ENCODE results near the gene PPP1R8. TPM values are rescaled to one million over a fixed set of nuclear protein-coding genes. Genes with fewer than 3 reads are reported as not detected.
"Not testable (repeated sequence)": the region's sequence is repeated elsewhere in the genome, so short reads cannot be mapped to it uniquely, and the experiment has no call there.

Gene PPP1R8
- polyA plus RNA-seq, 12 donors: 29.1 to 48.1 (median 34.6) TPM; not detected in 1

GRCh38 chr1:27868932-27869718 lies 38.5 kb downstream of the PPP1R8 start:
- no peak for DNase-seq

DNA sequence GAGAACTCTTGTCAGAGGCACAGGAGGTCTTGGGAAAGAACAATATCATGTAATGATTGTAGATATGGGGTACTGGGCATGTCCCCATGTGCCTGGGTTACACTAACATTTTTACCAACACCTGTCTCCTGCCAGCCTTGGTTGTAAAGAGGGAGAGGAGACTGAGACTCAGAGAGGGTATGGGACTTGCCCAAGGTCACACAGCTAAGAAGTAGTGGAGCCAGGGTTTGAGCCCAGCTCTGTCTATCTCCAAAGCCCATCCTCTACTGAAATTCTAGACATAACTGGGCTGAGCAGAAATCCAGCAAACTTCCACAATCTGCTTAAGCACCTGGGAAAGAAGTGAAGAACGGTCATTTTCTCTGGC lies 39.1 kb downstream of the PPP1R8 start:
- DNase-seq: no peak

DNA sequence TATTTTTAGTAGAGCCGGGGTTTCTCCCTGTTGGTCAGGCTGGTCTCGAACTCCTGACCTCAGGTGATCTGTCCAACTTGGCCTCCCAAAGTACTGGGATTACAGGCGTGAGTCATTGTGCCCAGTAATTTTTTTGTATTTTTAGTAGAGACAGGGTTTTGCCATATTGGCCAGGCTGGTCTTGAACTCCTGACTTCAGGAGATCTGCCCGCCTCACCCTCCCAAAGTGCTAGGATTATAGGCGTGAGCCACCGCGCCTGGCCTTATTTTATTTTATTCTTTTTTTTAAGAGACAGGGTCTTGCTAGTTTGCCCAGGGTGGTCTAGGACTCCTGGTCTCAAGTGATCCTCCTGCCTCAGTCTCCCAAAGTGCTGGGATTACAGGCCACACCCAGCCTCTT lies 40.5 kb downstream of the PPP1R8 start:
- not testable (repeated sequence) for DNase-seq

DNA sequence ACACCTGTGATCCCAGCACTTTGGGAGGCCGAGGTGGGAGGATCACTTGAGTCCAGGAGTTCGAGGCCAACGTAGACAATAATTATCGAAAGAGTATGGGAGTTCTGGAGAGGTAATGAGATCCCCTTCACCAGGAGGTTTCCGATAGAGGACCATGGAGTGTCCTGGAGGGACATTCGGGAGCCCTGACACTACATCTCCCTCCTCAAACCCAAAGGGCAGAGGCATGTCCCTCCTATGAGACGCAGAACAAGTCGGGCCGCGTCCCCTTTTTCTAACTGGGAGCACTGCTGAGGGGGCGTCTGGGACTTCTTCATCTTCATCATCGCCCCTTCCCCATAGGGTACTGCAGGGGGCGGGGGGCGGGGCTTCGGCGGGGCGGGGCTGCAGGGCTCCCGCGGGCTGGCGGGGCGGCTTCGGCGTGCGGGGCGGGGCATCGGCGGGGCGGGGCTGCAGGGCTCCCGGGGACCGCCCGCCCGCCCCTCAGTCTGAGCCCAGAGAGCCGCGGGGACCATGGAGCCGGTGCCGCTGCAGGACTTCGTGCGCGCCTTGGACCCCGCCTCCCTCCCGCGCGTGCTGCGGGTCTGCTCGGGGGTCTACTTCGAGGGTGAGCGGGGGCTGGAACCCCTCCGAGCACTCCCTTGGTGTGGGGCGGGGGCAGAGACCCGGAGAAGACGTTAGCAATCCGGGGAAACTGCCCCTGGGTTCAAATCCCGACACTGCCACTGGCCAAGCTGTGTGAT lies 41.6 kb downstream of the PPP1R8 start, which contains the start of gene THEMIS2:
Gene THEMIS2, plus strand, starts transcription at position 486 of the 743 bp plus-strand sequence. Its CDS starts 28 bp downstream, at position 514.
- no peak for DNase-seq

- no peak for DNase-seq
Observed at GRCh38 chr1:27872802-27873551, 42.4 kb downstream of the PPP1R8 start.

- DNase-seq: no peak
Observed at GRCh38 chr1:27873671-27874384, 43.2 kb downstream of the PPP1R8 start.

- no peak for DNase-seq
Observed at GRCh38 chr1:27876341-27877114, 45.9 kb downstream of the PPP1R8 start.

DNA sequence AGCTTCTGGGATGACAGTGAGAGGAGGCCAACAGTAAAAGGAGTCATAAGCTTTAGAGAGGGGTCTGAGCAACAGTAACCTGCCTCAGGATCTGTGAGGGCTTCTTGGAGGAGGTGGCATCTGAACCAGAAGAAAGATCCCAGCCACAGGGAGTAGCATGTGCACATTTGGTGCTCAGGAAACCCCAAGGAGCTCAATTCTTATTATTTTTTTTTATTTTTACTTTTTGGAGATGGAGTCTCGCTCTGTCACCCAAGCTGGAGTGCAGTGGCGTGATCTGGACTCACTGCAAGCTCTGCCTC lies 46.5 kb downstream of the PPP1R8 start:
- DNase-seq: no peak

DNA sequence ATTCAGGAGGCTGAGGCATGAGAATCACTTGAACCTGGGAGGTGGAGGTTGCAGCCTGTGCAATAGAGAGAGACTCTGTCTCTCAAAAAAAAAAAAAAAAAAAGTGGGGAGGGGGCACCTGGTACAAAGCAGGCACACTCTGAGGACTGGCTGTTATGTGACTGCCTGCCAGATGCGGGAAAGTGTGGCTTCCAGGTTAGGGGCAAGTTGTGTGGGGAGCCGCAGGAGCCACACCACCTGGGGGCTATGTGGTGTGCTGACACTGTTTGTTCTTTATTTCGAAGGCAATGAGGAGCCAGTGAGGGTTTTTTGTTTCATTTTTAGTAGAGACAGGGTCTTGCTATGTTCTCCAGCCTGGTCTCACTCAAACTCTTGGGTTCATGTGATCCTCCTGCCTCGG lies 47.5 kb downstream of the PPP1R8 start:
- DNase-seq: no peak

- no peak for DNase-seq
Observed at GRCh38 chr1:27878787-27879335, 48.3 kb downstream of the PPP1R8 start.

GRCh38 chr1:27879374-27880082 lies 48.9 kb downstream of the PPP1R8 start:
- no peak for DNase-seq

- no peak for DNase-seq
Observed at GRCh38 chr1:27882543-27882903, 51.9 kb downstream of the PPP1R8 start.

DNA sequence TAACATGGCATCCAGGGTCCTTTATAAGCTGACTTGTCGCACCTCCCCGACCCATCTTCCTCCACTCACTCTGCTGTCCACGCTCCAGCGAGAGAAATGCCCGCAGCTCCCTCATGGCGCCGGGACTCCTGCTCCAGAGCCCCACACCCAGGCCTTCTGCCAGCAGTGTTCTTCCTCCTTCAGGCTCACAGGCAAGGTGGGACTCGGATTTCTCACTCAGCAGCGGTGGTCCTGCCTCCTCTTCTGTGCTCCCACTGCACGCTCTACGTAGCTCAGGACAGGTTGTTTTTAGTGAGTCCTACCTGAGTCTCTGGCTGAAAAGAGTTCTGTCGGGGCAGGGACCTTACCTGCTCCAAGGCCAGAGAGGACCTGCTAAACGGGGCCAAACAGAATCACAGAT lies 53.0 kb downstream of the PPP1R8 start:
- no peak for DNase-seq

DNA sequence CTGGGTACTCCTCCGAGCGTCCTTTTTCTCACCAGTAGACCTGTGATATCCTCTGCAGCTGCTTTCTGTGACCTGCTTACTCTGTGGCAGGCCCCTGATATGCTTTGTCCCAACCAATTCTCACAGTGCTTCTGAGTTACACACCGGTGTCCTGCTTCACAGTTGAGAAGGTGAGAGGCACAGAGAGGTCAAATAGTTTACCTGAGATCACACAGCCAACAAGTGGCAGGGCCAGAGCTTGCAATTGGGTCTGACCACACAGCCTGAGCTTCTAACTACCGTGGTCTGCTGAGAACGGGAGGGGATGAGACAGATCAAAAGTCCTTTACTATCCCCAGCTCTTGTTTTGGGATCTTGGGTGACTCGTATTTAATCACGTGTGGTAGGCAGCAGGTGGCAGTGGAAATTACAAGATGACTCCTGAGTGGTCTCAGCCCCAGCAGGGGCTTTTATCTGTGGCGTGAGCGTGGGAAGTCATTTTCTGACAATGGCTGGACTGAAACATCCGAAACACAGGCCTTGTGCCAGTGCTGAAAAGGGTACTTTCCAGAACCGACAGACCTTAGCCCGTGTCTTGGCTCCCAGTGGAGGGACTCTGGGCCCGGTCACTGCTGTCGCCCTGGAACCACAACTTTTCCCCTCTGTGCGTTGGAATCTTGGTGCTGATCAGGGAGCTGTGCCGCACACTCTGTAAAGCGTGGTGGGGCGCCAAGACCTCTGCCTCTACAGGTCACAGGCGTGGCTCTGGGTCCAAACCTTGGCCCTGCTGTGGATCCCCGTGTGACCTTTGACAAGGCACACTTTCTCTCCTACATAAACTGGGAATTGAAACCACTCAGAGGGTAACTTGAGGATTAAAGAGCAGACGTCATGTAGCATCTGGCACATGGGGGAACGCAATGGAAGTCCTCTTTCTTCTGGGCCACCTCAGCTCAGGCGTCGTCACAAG lies 53.7 kb downstream of the PPP1R8 start:
- no peak for DNase-seq

DNA sequence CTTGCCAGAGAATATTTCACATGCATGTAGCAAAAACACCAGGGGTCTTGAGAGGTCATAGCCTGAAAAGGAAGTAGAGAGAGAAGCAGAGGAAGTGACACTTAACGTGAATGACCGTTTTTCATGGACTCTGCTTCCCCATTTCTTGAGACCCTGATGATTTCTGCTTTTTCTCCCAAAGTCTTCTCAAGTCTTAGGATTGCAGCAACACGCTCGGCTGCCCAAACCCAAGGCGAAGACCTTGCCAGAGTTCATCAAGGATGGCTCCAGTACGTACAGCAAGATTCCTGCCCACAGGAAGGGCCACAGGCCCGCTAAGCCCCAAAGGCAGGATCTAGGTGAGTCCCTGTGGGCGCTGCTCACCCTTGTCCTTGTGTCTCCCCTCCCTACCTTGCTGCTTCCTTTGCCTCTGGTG lies 54.5 kb downstream of the PPP1R8 start:
- DNase-seq: no peak

DNA sequence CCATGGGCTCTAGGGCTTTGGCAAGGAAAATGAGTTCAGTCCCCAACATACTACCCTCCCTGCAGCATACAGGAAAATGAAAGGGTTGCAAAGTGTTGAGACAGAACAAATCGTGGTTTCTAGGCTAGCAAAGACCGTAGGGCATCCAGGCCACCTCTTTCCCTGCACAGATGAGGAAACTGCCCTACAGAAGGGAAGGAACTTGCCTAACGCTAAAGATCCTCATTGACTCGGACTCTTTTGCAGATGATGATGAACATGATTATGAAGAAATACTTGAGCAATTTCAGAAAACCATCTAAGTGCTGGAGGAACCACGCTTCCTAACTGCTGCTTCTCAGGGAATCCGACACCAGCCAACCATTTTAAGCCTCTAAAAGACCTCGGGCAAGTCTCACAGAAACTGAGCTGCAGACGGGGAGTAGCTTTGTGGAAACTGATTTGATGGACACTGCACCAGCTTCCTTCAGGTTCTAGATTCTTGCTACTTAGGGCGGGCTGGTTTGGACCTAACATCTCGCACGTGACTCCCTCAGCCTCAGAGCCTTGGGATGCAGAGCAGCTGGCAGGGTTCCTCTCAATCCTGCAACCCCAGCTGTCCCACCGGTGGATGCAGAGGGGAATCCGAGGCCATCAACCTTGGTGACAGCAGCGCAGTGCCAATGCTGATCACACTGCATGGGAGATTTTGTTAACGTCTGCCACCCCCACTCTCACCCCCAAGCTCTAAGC lies 55.2 kb downstream of the PPP1R8 start:
- no peak for DNase-seq

DNA sequence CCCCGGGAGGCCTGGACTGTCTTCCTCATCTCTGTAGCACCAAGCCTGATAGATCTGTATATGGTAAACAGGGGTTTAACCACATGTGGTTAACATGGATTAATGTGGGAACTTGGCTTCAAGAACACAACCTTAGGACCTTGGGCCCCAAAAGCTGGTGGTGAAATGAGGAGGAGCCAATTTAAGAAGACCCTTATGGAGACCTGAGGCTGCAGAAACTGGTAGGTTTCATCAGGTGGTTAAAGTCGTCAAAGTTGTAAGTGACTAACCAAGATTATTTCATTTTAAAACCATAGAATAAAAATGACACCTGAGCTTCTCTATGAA lies 55.7 kb downstream of the PPP1R8 start:
- no peak for DNase-seq

DNA sequence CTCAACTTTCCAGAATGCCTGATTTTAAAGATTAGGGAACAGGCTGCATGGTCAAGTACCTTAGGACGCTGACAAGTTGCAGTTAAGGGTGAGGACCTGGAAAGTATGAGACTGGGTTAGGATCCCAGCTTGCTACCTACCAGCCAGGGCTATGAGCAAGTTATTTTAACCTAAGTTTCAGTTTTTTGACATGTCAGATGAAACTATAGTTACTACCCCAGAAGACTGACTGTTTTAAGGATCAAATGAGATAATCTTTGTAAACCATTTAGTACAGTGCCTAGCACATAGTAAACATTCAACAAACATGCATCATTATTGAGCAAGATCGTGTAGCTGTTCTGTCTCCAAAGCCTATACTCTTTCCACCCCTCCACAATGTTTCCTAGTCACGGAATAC lies 56.2 kb downstream of the PPP1R8 start:
- no peak for DNase-seq
